H1 (cell line): ENCODE measurements around the gene RNF186. TPM values are rescaled to one million over a fixed set of nuclear protein-coding genes. Genes with fewer than 3 reads are reported as not detected.

ENCODE experiments used
- ATF3 ChIP-seq: IDR thresholded peaks from 2 replicates; pipeline ENCODE4 v1.6.1; 2011; ENCODE audit warnings: low read depth, mild to moderate bottlenecking, low read length; ENCODE audit not compliant: insufficient read depth
- BCL11A ChIP-seq, 2 experiments: IDR thresholded peaks; one replicate each; pipeline ENCODE4 v1.6.1; 2011; ENCODE audit warnings: low read depth in 2 of 2, low read length in 2 of 2, mild to moderate bottlenecking in 2 of 2
- CEBPB ChIP-seq: IDR thresholded peaks from 2 replicates; pipeline ENCODE4 v1.6.1; 2012; ENCODE audit warnings: low read depth, low read length
- CHD1 ChIP-seq: IDR thresholded peaks from 2 replicates; pipeline ENCODE4 v1.6.1; 2012; ENCODE audit warnings: low read depth, low read length, improper control_type of control experiment
- CHD2 ChIP-seq: IDR thresholded peaks from 2 replicates; pipeline ENCODE4 v1.6.1; 2012; ENCODE audit warnings: low read length, improper control_type of control experiment
- HDAC6 ChIP-seq: IDR thresholded peaks from one replicate; pipeline ENCODE4 v1.7.1; 2012; ENCODE audit warnings: low read depth, mild to moderate bottlenecking, inconsistent platforms, low read length, moderate library complexity
- JUN ChIP-seq: IDR thresholded peaks from 2 replicates; pipeline ENCODE4 v1.6.1; 2011; ENCODE audit warnings: low read depth, mild to moderate bottlenecking, improper control_type of control experiment, low read length
- KDM1A ChIP-seq: fragments of 200-600, 300-600 bp; sonication (generic); IDR thresholded peaks from 2 replicates; pipeline ENCODE4 v1.7.1; 2016; ENCODE audit warnings: mild to moderate bottlenecking, low read length, borderline replicate concordance
- KDM5A ChIP-seq: fragments of 200-600 bp; IDR thresholded peaks from 2 replicates; pipeline ENCODE4 v1.7.1; 2012; ENCODE audit warnings: mild to moderate bottlenecking, low read length, inconsistent platforms, mixed read lengths
- POLR2AphosphoS5 ChIP-seq: IDR thresholded peaks from 2 replicates; pipeline ENCODE4 v1.6.1; 2011; ENCODE audit warnings: low read depth, low read length
- RNF2 ChIP-seq: fragments of 200-900, 300-1000 bp; sonication (generic); IDR thresholded peaks from 2 replicates; pipeline ENCODE4 v1.7.1; 2016; ENCODE audit warnings: borderline replicate concordance, low read depth, mild to moderate bottlenecking, antibody characterized with exemption, low read length; ENCODE audit not compliant: poor library complexity, severe bottlenecking; ENCODE audit errors: missing control alignments
- SIRT6 ChIP-seq: IDR thresholded peaks from one replicate; pipeline ENCODE4 v1.7.1; 2012; ENCODE audit warnings: low read length, inconsistent platforms
- SP4 ChIP-seq: IDR thresholded peaks from 2 replicates; pipeline ENCODE4 v1.6.1; 2012; ENCODE audit warnings: low read length, inconsistent platforms
- SUZ12 ChIP-seq: fragments of 200-600 bp; sonication (generic); IDR thresholded peaks from 2 replicates; pipeline ENCODE4 v1.6.1; 2012; ENCODE audit warnings: mild to moderate bottlenecking, inconsistent platforms, low read length, moderate library complexity, mixed read lengths
- TAF7 ChIP-seq: optimal IDR thresholded peaks from 2 replicates; pipeline ENCODE3; 2011; ENCODE audit warnings: low read depth, mild to moderate bottlenecking, inconsistent platforms, low read length, moderate library complexity, borderline replicate concordance
- TEAD4 ChIP-seq: IDR thresholded peaks from 2 replicates; pipeline ENCODE4 v1.6.1; 2012; ENCODE audit warnings: low read depth, low read length, inconsistent platforms, mixed read lengths
- polyA plus RNA-seq, 7 experiments: library from polyadenylated mRNA; depleted of rRNA in 3 of 7; stranded (reverse) in 5 of 7; unstranded in 2 of 7; fragments of >200 nt in 5 of 7; fragments of 200-250 nt in 2 of 7; gene quantifications; 1 replicate in 5 of 7; 2 replicates in 1 of 7; 4 replicates in 1 of 7; pipeline versions ENCODE4 v1.2.1 to v1.2.3, GENCODE V29; 2011 to 2013; ENCODE audit warnings: missing spikeins in 2 of 7, mixed read lengths in 2 of 7
- total RNA-seq: library from RNA; stranded (reverse); fragmentation: NEBNext Ultra II Directional; extraction: Animal tissue kit (Norgen Biotek cat#: 25700); gene quantifications from 2 replicates; pipeline ENCODE4 v1.2.1, GENCODE V29; 2021
- TF ChIP-seq, protein P1 (sequence below): IDR thresholded peaks from 2 replicates; pipeline ENCODE4 v1.6.1; 2012; ENCODE audit warnings: low read length, inconsistent platforms
- TF ChIP-seq, protein P2 (sequence below): IDR thresholded peaks from 2 replicates; pipeline ENCODE4 v1.6.1; 2012; ENCODE audit warnings: inconsistent platforms

RNF186 gene
- total and polyA plus RNA-seq, 2 of the 8 experiments (the other 6 are each of a cell fraction or from before 2014, with no cell fraction given) = not detected

- no peak for TF ChIP-seq ATF3
- TF ChIP-seq, protein P1, sequence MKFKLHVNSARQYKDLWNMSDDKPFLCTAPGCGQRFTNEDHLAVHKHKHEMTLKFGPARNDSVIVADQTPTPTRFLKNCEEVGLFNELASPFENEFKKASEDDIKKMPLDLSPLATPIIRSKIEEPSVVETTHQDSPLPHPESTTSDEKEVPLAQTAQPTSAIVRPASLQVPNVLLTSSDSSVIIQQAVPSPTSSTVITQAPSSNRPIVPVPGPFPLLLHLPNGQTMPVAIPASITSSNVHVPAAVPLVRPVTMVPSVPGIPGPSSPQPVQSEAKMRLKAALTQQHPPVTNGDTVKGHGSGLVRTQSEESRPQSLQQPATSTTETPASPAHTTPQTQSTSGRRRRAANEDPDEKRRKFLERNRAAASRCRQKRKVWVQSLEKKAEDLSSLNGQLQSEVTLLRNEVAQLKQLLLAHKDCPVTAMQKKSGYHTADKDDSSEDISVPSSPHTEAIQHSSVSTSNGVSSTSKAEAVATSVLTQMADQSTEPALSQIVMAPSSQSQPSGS = no peak
- no peak for TF ChIP-seq CHD2
- TF ChIP-seq SP4 = no peak
- TF ChIP-seq SIRT6 = no peak
- TF ChIP-seq JUN = no peak
- TF ChIP-seq, protein P2, sequence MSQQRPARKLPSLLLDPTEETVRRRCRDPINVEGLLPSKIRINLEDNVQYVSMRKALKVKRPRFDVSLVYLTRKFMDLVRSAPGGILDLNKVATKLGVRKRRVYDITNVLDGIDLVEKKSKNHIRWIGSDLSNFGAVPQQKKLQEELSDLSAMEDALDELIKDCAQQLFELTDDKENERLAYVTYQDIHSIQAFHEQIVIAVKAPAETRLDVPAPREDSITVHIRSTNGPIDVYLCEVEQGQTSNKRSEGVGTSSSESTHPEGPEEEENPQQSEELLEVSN = no peak
- TF ChIP-seq TEAD4 = no peak
- TF ChIP-seq POLR2AphosphoS5 = no peak
- TF ChIP-seq TAF7 = no peak
- no peak for TF ChIP-seq SUZ12
- no peak for TF ChIP-seq BCL11A (IDR thresholded peaks at IDR 0.05; ENCODE audit: low read depth in 2 of 2, low read length in 2 of 2)
- TF ChIP-seq CEBPB = no peak
- no peak for TF ChIP-seq KDM5A
- no peak for TF ChIP-seq HDAC6
- no peak for TF ChIP-seq CHD1
- no peak for TF ChIP-seq RNF2
- TF ChIP-seq KDM1A = no peak
Measured at GRCh38 chr1:19854866-19855265, 39.8 kb upstream of the RNF186 start (continued).
